Amygdala (tissue), 56 donors: Measurements from ENCODE around the gene ZNF593.
A peak's percentile ranks its signal among the peaks of the same experiment; 100 is the strongest.

Source experiments
- DNase-seq, 56 donors: peaks; one replicate each; lab custom pipeline; 2025; lab: John Stamatoyannopoulos, UW

Gene ZNF593

DNA sequence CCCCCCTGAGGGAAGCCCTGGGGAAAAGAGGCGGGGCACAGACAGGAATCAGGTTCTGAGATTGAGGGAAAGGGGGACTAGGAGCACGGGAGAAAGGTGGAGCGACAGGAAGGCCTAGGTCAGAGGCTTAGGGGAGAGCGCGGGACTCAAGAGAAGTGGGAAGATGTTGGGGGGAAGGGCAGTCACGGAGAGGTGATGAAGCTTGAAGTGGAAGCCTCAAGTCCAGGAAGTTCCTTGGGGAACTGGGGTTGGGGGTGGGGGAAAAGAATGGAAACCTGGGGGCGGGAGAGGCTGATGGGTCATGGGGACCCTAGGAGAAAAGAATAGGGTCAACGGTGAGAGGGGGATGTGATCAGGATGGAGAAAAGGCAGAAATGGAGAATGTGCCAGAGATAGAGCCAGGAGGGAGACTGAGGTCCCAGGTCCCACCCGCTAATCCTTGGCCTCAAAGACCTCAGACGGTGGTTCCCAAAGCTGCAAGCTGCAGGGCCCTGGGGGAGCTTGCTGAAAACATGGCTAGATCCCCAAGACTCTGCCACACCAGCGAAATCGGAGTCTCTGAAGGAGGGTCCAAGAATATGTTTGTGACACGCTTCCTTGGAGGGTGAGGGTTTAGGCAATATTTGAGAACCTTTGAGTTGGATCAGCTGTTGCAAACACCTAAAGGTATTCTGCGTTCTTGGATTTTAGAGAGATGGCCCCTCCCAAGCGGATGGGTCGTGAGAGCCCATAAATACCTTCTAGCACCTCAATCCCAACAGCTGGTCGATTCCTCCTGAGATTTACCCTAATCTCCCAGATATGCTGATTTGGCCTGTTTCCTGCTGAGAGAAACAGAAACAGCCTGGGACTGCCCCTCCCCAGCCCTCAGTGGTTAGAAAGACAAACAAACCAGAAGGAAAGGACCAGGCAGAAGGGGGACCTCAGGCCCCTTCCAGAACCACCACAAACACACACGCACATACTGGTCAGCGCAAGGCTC is 4.6 kb upstream of the ZNF593 start:
- DNase-seq: no peak

- no peak for DNase-seq
These were observed 2.9 kb upstream of the ZNF593 start for GRCh38 chr1:26166719-26167281.

DNA sequence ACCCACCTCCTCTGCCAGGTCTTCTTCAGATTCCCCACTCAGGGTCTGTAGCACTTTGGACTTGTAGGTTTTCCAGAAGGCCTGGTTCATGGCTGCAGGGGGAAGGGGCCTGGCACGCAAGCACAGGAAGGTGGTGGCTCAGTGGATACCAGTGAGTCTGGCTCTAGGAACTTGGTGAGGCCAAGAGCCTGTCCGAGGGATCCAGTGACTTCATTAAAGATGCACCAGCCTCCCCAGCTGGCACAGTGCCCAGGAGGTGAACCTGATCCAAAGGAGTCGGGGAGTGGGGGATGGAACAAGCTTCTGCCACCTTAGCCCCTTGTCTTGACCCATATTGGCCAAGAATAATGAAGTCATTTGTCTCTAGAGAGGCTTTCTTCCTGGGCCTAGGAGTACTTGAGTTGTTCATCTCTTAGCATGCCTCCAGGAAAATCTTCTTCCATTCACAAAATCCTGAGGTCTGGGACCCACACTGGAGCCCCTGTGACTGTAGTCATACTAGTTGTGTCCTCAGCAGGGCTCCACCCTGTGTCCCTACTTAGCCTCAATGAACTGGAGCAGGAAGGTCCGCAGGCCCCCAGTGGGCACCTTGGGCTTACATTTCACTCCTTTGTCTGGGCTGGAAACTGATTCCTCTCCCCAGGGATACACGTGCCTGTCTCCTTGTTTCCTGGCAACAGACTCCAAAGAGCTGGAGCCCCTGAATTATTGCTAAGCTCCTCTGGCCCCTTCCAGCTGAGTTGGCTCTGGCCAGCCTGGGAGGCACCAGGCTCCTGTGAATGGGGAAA is 1.1 kb upstream of the ZNF593 start, which contains the start of gene C1orf232:
Gene C1orf232, minus strand, starts transcription at position 554 of the 788 bp plus-strand sequence. Its CDS starts 464 bp downstream, at position 90.
- DNase-seq: peak in 2 of 56 donors; percentile 7 to 32

- DNase-seq: peak in 1 of 56 donors; percentile 21
These were observed 532 bp upstream of the ZNF593 start for GRCh38 chr1:26169198-26169554.

DNA sequence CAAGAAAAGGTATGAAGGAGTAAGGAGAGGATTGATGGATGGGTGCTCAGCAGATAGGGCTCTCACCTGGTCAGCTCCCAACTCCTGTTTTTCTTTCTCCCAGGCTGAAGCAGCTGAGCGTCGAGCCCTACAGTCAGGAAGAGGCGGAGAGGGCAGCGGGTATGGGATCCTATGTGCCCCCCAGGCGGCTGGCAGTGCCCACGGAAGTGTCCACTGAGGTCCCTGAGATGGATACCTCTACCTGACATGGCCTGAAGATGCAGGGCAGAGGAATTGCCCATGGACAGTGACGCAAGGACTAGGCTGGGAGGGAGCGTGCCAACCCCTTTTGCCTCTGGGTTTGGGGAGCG is 739 bp downstream of the ZNF593 start:
- DNase-seq: no peak

- no peak for DNase-seq
These were observed 1.7 kb downstream of the ZNF593 start, which contains the start of gene ZNF593OS for GRCh38 chr1:26171084-26172072. Gene ZNF593OS, minus strand, starts transcription at chr1:26171832. Its CDS starts 171 bp downstream, at chr1:26171661.

GRCh38 chr1:26175346-26175745 is 5.6 kb downstream of the ZNF593 start:
- no peak for DNase-seq

GRCh38 chr1:26177182-26177684 is 7.5 kb downstream of the ZNF593 start, which contains the start of gene CNKSR1:
Gene CNKSR1, plus strand, starts transcription at chr1:26177491. Its CDS starts 57 bp downstream, at chr1:26177548.
- no peak for DNase-seq

- no peak for DNase-seq
These were observed 10.3 kb downstream of the ZNF593 start for GRCh38 chr1:26180010-26180506.

DNA sequence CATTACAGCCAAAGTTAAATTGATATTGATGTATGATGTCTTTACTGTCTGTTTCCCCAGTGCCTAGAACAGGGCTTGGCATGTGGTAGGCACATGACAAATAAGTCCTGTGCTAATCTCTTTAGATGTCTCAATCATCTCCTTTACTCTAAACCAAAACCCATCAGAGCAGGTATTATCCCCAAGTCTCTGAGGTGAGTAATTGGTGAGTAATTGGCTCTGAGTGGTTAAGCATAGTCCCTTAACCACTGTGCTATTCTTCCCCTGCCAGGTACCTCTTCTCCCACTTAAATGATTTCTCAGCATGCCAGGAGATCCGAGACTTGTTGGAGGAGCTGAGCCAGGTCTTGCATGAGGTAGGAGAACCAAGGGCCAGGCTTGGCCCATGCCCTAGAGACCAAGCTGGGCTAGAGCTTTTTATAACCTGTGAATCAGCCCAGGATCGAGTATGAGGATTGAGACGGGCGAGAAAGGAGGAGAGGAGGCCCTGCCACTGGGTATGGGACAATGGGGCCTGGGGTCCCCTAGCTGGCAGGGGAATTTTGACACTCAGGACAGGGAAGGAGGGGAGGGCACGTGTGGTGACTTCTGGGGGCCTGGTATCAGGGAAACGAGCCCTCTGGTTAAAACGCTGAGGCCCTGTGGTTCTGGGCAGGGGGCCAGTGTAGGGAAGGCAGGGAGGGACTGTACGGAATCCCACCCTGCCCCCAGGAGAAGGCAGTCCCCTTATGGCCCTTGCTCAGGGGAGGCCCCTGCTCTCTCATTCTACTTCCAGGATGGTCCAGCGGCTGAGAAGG is 12.1 kb downstream of the ZNF593 start:
- DNase-seq: no peak

DNA sequence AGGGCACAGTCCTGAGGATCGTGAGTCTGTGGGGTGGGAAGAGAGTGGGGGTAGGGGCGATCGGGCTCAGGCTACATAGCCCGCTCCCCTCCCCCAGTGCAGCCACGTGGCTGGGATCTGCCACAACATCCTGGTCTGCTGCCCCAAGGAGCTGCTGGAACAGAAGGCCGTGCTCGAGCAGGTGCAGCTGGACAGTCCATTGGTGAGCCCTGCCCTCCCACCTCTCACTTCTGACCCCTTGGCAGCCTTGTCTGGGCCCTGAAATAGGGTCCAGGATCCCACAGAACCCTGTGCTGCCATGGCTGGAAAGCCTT is 12.6 kb downstream of the ZNF593 start:
- DNase-seq: no peak

DNA sequence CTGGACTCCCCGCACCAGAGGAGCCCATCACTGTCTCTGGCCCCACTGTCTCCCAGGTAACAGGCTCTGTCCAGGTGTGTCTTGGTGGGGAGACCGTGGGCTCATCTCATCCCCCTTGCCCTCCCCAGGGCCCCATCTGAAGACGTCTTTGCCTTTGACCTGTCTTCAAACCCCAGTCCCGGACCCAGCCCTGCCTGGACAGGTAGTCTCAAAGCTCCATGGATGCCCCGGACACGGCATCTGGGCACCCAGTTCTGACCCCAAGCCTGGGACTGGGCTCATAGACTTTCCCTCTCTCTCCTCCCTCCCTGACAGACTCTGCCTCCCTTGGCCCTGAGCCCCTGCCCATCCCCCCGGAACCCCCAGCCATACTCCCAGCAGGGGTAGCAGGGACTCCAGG is 14.4 kb downstream of the ZNF593 start:
- DNase-seq: no peak

DNA sequence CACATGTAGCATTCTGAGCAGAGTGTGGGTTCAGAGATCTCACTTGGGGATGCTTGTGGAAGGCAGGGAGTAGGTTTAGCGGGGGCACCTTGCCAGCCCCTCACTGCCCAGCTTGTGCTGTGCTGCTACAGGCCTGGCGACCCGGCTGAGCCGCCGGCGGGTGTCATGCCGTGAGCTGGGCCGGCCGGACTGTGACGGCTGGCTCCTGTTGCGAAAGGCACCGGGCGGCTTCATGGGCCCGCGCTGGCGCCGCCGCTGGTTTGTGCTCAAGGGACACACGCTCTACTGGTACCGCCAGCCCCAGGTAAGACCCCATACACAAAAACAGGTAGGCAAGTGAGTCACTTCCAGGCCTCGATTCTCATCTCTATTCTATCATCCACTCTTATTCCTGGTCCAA is 15.2 kb downstream of the ZNF593 start:
- no peak for DNase-seq

DNA sequence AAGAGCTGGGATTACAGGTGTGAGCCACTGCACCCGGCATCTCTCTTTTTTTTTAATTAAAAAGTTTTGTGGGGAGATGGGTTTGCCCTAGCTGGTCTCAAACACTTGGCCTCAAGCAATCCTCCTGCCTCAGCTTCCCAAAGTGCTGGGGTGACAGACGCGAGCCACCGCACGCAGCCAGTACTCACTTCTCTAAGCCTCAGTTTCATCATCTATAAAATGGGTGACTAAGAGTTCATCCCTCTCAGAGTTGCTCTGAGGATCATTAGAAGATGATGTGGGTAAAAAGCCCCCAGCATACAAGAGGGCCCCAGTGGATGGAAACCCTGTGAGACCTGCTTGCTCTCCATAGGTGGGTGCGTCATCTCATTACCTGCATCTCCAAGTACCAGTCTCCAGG is 18.2 kb downstream of the ZNF593 start:
- DNase-seq: no peak

DNA sequence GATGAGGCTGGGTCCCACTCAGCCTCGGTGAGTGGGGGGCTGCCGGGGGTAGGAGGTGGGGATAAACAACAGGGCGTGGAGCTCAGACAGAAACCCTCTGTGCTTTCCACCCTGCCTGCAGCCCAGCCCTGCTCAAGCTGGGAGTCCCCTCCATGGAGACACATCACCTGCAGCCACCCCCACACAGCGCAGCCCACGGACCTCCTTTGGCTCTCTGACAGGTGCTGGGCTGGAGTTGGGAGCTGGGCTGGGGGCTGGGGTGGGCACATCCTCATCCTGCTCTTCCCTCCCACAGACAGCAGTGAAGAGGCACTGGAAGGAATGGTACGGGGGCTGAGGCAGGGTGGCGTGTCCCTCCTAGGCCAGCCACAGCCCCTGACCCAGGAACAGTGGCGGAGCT is 18.8 kb downstream of the ZNF593 start:
- DNase-seq: no peak

DNA sequence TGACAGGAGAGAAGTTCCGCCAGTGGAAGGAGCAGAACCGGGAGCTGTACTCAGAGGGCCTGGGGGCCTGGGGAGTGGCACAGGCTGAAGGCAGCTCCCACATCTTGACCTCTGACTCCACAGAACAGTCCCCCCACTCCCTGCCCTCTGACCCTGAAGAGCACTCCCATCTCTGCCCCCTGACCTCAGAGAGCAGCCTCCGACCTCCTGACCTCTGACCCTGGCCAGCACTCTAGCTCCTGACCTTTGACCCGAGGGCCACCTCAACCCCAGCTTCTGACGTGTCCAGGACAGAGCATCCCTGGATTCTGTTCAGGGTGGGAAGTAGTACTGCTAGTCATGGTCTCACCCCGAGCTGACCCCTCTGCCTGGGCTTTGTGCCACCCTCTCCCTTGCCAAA is 19.6 kb downstream of the ZNF593 start:
- peak in 2 of 56 donors; percentile 10 to 41 for DNase-seq

GRCh38 chr1:26189751-26190275 is 20.1 kb downstream of the ZNF593 start:
- DNase-seq: no peak

DNA sequence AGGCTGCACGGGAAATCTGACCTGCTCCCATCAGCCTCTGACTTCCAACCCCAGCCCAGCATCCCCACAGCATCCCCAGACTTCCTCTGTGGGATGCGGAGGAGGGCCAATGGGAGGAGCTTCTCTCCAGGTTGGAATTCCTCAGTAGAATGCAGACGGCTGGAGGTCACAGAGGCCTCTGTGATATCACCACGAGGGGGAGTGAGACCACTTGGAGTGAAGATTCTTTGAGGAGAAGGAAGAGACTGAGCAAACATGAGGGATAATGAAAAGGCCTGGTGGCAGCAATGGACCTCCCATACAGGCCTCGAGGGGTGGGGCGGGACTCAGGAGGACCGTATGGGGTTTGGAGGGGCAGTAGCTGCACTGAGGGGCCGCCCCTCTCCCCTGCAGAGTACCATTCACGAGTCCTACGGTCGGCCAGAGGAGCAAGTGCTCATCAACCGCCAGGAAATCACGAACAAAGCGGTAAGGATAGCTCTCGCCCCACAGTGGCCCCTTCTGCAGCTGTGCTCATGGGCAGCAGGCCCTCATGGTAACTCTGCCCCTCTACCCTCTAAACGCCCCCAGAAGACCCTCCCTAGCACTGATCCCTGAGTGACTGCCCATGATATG is 20.8 kb downstream of the ZNF593 start, which contains the start of gene CATSPER4:
Gene CATSPER4, plus strand, starts transcription at position 230 of the 615 bp plus-strand sequence. Its CDS starts 26 bp downstream, at position 256.
- peak in 1 of 56 donors; percentile 33 for DNase-seq
